Retinal pigment epithelial cell (primary cell): ENCODE measurements around the gene WASHC2C.
"Not testable (repeated sequence)": the region's sequence is repeated elsewhere in the genome, so short reads cannot be mapped to it uniquely, and the experiment has no call there.

ENCODE experiments used
- DNase-seq: peaks from one replicate; pipeline ENCODE4 v3.0.0-alpha.2; 2010; ENCODE audit warnings: low read depth
- H3K4me3 ChIP-seq: 2 replicates; pipeline ENCODE4 v1.5.1; 2011; ENCODE audit warnings: mild to moderate bottlenecking, low read length, control low read depth, moderate library complexity
- TF ChIP-seq, protein P1 (sequence below): conservative IDR thresholded peaks from 2 replicates; pipeline ENCODE4 v1.5.1; 2011; ENCODE audit warnings: low read depth, low read length, control low read depth, inconsistent platforms

The WASHC2C gene

DNA sequence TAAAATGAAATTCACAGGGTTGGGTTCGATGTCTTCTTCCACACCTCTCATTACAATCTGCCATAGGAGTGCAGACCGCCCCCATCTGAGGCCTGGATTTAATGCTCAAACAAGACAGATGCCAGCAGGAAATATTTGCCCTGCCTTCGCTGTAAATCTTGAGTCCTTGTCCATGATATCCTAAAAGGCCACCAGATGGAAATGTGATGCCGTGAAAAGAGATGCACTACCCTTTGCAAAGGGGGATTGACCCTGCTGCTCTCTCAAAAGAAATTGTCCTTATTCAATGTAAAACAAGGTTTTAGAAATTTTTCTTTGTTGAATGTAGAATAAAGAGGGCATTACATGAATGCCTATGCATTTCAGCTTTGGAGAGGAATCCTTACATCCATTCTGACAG is 82.8 kb downstream of the WASHC2C start:
- DNase-seq, result no peak
- H3K4me3 ChIP-seq, result no peak overlapping the region
- TF ChIP-seq, protein P1, sequence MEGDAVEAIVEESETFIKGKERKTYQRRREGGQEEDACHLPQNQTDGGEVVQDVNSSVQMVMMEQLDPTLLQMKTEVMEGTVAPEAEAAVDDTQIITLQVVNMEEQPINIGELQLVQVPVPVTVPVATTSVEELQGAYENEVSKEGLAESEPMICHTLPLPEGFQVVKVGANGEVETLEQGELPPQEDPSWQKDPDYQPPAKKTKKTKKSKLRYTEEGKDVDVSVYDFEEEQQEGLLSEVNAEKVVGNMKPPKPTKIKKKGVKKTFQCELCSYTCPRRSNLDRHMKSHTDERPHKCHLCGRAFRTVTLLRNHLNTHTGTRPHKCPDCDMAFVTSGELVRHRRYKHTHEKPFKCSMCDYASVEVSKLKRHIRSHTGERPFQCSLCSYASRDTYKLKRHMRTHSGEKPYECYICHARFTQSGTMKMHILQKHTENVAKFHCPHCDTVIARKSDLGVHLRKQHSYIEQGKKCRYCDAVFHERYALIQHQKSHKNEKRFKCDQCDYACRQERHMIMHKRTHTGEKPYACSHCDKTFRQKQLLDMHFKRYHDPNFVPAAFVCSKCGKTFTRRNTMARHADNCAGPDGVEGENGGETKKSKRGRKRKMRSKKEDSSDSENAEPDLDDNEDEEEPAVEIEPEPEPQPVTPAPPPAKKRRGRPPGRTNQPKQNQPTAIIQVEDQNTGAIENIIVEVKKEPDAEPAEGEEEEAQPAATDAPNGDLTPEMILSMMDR, result no peak

GRCh38 chr10:45811075-45811474 is 84.0 kb downstream of the WASHC2C start:
- H3K4me3 ChIP-seq, result no peak overlapping the region
- no peak for DNase-seq
- TF ChIP-seq, protein P1, result no peak

DNA sequence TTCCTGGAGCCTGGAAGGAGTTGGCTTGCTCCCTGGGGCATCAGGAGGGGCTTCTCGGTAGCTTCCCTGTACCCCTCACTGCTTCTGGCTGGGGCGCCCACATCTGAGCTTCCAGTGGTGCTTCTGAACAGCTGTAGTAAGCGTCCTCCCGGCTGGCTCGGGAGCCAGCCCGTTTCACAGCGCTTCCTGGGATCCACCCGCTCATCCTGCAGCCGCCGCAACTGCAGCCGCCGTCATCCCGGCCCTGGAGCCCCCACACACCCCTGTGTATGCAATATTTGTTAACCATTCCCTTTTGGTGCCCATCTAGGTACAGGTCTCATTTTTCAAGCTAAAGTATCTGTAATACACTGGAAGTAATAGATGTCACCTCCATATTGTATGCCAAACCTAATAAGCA is 85.9 kb downstream of the WASHC2C start:
- not testable (repeated sequence) for DNase-seq, H3K4me3 ChIP-seq

- H3K4me3 ChIP-seq, DNase-seq: not testable (repeated sequence)
Measured at GRCh38 chr10:45814146-45814545, 87.1 kb downstream of the WASHC2C start.

GRCh38 chr10:45817130-45817859 is 90.2 kb downstream of the WASHC2C start:
- H3K4me3 ChIP-seq, result no peak overlapping the region
- TF ChIP-seq, protein P1, result no peak
- no peak for DNase-seq

DNA sequence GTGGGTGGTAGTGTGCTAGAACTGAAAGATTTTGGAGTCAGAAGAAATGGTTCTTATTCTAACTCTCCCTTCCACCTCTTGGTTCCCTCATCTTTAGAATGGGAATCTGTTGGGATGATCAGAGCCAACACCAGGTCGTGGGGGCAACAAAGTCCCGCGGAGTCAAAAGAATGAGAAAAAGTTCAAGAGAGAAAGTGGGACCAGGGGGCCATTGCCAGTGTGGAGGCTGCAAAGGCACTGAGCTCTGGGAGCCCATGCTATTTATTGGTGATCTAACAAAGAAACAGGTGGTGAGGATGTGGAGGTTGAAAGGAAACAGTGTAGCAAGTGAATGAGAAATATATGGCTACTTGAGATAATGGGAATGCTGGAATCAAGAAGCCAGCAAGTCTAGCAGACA is 90.8 kb downstream of the WASHC2C start:
- TF ChIP-seq, protein P1, result no peak
- DNase-seq, result no peak
- H3K4me3 ChIP-seq, result no peak overlapping the region

DNA sequence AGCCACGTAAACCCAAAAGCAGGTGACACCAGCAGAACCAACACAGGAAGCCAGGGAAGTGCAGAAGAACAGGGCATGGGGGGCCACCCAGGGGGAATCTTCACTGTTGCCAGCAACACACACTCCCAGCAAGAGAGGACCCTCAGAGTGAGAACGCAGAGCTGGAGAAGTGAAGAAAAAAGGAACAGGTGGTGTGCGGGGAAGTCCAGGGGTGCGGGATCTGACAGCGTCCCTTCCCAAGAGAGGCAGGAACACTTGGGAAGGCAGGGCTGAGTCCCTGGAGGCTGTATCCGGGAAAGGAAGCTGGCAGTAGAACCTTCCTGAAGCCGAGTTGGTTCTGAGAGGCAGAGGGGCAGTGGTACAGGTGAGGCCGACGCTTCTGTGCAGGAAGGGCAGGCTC is 92.5 kb downstream of the WASHC2C start:
- no peak for DNase-seq
- TF ChIP-seq, protein P1, result no peak
- H3K4me3 ChIP-seq, result no peak overlapping the region

DNA sequence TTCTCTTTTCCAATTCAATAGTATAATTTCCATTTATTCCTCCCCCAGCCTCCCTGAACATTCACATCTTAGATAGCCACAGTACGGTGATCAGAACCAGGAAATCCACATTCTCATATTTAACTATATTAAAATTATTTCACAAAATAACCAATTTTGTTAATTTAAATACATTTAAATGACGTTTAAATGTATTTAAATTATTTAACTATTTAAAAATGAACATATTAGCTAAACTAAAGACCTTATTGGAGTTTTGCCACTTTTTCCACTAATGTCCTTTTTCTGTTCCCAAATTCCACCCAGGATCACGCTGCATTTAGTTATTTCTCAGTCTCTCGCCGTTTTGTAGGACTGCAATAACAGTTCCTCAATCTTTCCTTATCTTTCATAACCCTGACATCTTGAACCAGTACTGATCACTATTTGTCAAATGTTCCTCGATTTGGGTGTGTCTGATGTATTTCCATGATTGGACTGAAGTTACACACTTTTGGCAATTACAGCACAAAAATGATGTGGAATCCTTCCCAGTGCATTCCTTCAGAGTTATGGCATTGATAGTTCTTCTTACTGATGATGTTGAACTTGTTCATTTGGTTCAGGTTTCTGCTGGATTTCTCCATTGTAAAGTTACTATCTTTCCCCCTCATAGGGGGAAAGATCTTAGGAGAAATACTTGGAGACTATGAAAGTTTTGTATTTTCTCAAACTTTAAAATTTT is 93.2 kb downstream of the WASHC2C start:
- not testable (repeated sequence) for H3K4me3 ChIP-seq, DNase-seq

- not testable (repeated sequence) for DNase-seq, H3K4me3 ChIP-seq
Measured at GRCh38 chr10:45822918-45823317, 95.9 kb downstream of the WASHC2C start.
